Measurements from ENCODE around the gene TNPO1.

DNA sequence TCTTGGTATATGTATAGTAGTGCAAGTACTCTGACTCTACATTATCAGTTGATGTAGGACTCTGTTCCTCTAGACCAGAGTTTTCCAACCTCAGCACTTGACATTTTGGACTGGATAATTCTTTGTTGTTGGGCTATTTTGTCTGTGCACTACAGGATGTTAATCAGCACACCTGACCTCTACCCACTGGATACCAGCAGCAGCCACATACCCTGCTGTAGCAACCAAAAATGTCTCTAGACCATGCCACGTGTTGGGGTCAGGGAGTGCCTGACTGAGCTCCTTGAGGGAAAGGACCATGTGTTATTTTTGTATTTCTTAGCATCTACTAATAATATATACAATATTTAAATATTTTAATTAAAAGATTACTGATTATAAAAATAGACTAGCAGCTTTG, 42.7 kb downstream of the TNPO1 start:
- TF ChIP-seq CTCF (IDR thresholded peaks at IDR 0.05) (no peak), POLR2AphosphoS5 (IDR thresholded peaks at IDR 0.05; ENCODE audit: insufficient read depth in 1 of 2, low read depth in 1 of 2) (no peak)
